Psoas muscle (tissue), 8 donors: ENCODE results near the gene CLASP1. TPM values are rescaled to one million over a fixed set of nuclear protein-coding genes. Genes with fewer than 3 reads are reported as not detected.
A peak's percentile ranks its signal among the peaks of the same experiment; 100 is the strongest.

ENCODE experiments used
- ATAC-seq, 4 donors: fragments of 200-7000 bp; cut with Tn5 transposase; one replicate each; pipeline ENCODE4 v1.9.1; 2020; ENCODE audit warnings: moderate library complexity in 3 of 4, mild to moderate bottlenecking in 2 of 4
- DNase-seq, 2 donors: peaks; one replicate each; pipeline ENCODE4 v3.0.0-alpha.2; 2020
- H3K27ac ChIP-seq: fragments of 200-600 bp; one replicate; pipeline ENCODE4 v1.8.0; 2022
- H3K27me3 ChIP-seq, 3 donors: fragments of 200-600 bp in 1 of 3; one replicate each; pipeline versions ENCODE4 v1.6.1 to v1.8.0; 2013 to 2022; ENCODE audit warnings: low read length in 2 of 3, mild to moderate bottlenecking in 2 of 3, moderate library complexity in 1 of 3; ENCODE audit not compliant: insufficient read depth in 3 of 3
- H3K36me3 ChIP-seq, 2 donors: fragments of 200-600 bp in 1 of 2; one replicate each; pipeline versions ENCODE4 v1.6.1 to v1.8.0; 2013 to 2022; ENCODE audit warnings: low read depth in 1 of 2, mild to moderate bottlenecking in 1 of 2, moderate library complexity in 1 of 2; ENCODE audit not compliant: insufficient read depth in 1 of 2
- H3K4me1 ChIP-seq: fragments of 200-600 bp; one replicate; pipeline ENCODE4 v1.8.0; 2022
- H3K4me3 ChIP-seq: fragments of 200-600 bp; one replicate; pipeline ENCODE4 v1.8.0; 2022; ENCODE audit warnings: mild to moderate bottlenecking
- H3K9me3 ChIP-seq: fragments of 200-600 bp; one replicate; pipeline ENCODE4 v1.8.0; 2022
- WGBS, 3 donors: extraction: QIAGEN DNeasy Blood & Tissue Kit; methylation state at CpG; one replicate each; pipeline versions ENCODE4 v1.1.6 to v1.1.7; 2013; 5-methylcytosine and 5-hydroxymethylcytosine counted together
- intact Hi-C, 2 donors: fragments of 100-400 bp; cut with DNase I; formaldehyde crosslinking; loops; one replicate each; pipeline versions ENCODE4 v1.11.0 to v1.14.2; 2022
- polyA plus RNA-seq, 3 donors: library from polyadenylated mRNA; stranded (reverse); fragments of 200-250 nt; gene quantifications; one replicate each; pipeline ENCODE4 v1.2.3, GENCODE V29; 2013
- total RNA-seq, 4 donors: library from RNA; stranded (reverse); fragmentation: NEBNext Ultra II Directional in 2 of 4; extraction: Animal tissue kit (Norgen Biotek cat#: 25700) in 2 of 4; gene quantifications; one replicate each; pipeline versions ENCODE4 v1.2.1 to v1.2.4, GENCODE V29; 2021 to 2023
- TF ChIP-seq, protein P1 (sequence below): fragments of 200-600 bp; IDR thresholded peaks from one replicate; pipeline ENCODE4 v1.8.0; 2022; ENCODE audit warnings: antibody characterized with exemption
- donor health status: healthy with polysubstance abuse.
- donor health status: DM: no; HTN: no; CAD: no; lungs with moderate emphysema.
- donor health status: Bipolar disorder and iron deficiency.
- donor health status: healthy.
- donor health status: DM: yes; HTN: yes; CAD: no.
- donor health status: DM: no; HTN: no; CAD: no.
- donor health status: DM: no; HTN: no; CAD: no.
- donor health status: DM: yes; HTN: yes; CAD: no.

Gene CLASP1
- total and polyA plus RNA-seq, 7 donors: 11.6 to 60.7 (median 38.8) TPM

DNA sequence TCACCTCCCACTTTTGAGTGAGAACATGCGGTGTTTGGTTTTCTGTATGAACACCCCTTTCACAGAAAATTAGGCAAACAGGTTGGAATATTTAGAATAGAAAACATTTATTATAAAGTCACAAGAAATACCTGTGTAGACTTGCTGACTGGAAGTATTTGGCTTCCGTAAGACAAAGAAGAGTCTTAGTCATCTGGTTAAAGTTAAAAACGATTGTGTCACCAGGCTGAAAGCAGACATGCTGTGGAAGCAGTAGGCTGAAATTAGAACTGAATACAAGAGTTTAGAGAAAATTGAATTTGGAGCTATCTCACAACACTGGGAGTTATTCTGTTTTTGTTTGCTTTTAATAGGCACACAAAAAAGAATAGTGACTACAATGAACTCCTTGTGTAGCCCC, 16.2 kb upstream of the CLASP1 start:
- Histone ChIP-seq H3K4me1 (peaks cover 32% of the 10 kb centered on the region), H3K27me3 (no peaks in the 10 kb centered on the region), H3K27ac (peak overlapping the region; percentile 76), H3K9me3 (no peaks in the 10 kb centered on the region), H3K36me3 (peaks cover 0 to 2% of the 10 kb centered on the region in 2 donors), H3K4me3 (no peak overlapping the region)
- TF ChIP-seq, protein P1, sequence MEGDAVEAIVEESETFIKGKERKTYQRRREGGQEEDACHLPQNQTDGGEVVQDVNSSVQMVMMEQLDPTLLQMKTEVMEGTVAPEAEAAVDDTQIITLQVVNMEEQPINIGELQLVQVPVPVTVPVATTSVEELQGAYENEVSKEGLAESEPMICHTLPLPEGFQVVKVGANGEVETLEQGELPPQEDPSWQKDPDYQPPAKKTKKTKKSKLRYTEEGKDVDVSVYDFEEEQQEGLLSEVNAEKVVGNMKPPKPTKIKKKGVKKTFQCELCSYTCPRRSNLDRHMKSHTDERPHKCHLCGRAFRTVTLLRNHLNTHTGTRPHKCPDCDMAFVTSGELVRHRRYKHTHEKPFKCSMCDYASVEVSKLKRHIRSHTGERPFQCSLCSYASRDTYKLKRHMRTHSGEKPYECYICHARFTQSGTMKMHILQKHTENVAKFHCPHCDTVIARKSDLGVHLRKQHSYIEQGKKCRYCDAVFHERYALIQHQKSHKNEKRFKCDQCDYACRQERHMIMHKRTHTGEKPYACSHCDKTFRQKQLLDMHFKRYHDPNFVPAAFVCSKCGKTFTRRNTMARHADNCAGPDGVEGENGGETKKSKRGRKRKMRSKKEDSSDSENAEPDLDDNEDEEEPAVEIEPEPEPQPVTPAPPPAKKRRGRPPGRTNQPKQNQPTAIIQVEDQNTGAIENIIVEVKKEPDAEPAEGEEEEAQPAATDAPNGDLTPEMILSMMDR: no peak
- 47 to 61% (median 57%) methylated on average over 3 of the region's 3 CpGs for WGBS, 3 donors
- DNase-seq (no peak), ATAC-seq (peak; percentile 87 to 94 (median 89))
- intact Hi-C loops: loop anchor here in 1 of 2 donors (5.0 kb wide), 1 partner anchor 47 kb away; no protein-coding TSS in a partner anchor

DNA sequence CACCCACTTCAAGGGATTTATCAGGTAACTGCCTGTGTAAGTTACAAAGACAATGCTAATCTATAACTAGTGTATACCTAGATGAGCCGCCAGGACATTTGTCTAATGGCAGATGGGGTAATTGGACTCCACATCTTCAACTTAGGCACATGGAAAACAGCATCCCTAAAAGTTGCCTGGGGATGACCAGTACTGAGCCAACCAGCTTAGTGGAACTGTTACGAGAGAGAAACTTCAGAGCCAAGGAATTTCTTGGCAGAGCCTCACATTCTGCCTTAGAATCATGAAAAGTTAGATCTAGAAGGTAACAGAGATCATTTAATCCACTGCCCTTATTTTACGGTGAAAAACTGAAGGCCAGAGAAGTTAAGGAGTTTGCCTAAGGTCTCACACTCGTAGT, 15.5 kb upstream of the CLASP1 start:
- no peak for DNase-seq
- 28 to 48% (median 41%) methylated on average over 4 of the region's 4 CpGs for WGBS, 3 donors
- intact Hi-C loops: loop anchor here in 1 of 2 donors (5.0 kb wide), 1 partner anchor 48 kb away; no protein-coding TSS in a partner anchor
- peak overlapping the region; percentile 76 for H3K27ac ChIP-seq
- no peaks in the 10 kb centered on the region for H3K27me3 ChIP-seq
- H3K9me3 ChIP-seq: no peaks in the 10 kb centered on the region
- peaks cover 32% of the 10 kb centered on the region for H3K4me1 ChIP-seq
- TF ChIP-seq, protein P1: no peak
- peaks cover 0 to 2% of the 10 kb centered on the region in 2 donors for H3K36me3 ChIP-seq
- no peak overlapping the region for H3K4me3 ChIP-seq
- ATAC-seq: peak; percentile 74 to 82 (median 77)

DNA sequence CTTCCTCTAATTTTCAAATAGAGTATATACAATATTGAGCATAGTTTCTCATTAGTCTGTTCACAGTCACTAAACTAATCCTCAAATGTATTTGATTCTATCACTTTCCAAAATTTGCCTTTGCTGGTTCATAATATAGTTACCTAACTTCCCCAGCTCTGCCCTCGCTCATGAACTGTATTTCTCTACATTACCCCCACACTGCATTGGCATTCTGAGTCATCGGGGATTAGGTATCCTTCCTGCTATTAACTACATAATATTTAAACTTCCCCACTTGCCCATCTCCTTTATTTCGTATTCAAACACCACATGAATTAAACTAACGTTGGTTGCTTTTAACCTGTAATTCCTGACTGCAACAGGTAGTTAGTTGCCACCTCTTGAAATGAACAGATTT, 14.8 kb upstream of the CLASP1 start:
- H3K36me3 ChIP-seq: peaks cover 0 to 2% of the 10 kb centered on the region in 2 donors
- no peak for DNase-seq
- H3K9me3 ChIP-seq: no peaks in the 10 kb centered on the region
- TF ChIP-seq, protein P1: no peak
- no peak overlapping the region for H3K4me3 ChIP-seq
- peaks cover 32% of the 10 kb centered on the region for H3K4me1 ChIP-seq
- intact Hi-C loops: no loop called here
- no peaks in the 10 kb centered on the region for H3K27me3 ChIP-seq
- H3K27ac ChIP-seq: no peak overlapping the region
- 82 to 91% (median 85%) methylated on average over 4 of the region's 4 CpGs for WGBS, 3 donors
- peak in 2 of 4 donors; percentile 37 to 47 for ATAC-seq

DNA sequence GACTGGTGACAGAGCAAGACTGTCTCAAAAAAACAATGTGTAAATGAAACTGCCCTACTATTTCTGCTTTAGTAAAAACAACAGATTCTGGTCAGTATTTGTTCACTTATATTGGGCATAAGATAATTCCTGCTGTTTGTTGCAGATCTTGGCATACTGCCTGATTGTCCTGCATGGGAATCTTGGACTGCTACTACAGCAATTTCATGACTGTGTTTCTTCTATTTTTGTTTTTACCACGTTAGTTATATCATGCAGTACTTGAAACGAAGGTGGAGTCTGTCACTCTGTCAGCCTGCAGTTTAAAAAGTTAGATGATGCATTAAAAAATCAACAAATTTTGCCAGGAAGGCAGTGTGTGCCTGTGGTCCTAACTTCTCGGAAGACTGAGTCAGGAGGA, 14.2 kb upstream of the CLASP1 start:
- Histone ChIP-seq H3K4me3 (no peak overlapping the region), H3K27me3 (no peaks in the 10 kb centered on the region), H3K36me3 (peaks cover 0 to 2% of the 10 kb centered on the region in 2 donors), H3K27ac (no peak overlapping the region), H3K4me1 (peaks cover 32% of the 10 kb centered on the region), H3K9me3 (no peaks in the 10 kb centered on the region)
- ATAC-seq (no peak), DNase-seq (no peak)
- intact Hi-C loops: no loop called here
- TF ChIP-seq, protein P1: no peak
- WGBS, 3 donors: 44 to 49% (median 45%) methylated on average over 3 of the region's 3 CpGs

DNA sequence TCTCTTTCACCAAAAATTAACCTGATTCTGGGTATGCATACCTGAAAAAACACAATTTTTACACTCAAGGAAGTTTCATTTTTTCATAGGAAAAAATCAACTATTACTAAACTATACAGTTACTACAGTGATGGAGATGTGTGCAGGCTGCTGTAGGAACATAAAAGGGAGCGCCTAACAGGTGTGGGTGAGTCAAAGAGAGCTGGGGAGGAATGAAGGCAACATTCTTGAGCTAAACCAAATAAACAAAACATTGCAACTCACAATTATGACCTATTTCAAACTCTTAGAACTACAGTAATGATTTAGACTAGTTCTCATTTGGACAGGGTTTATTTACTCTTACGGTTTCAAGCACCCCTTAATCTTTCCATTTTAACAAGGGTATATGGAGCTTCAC, 13.4 kb upstream of the CLASP1 start:
- intact Hi-C loops: no loop called here
- Histone ChIP-seq H3K4me1 (peaks cover 32% of the 10 kb centered on the region), H3K9me3 (no peaks in the 10 kb centered on the region), H3K36me3 (peaks cover 0 to 2% of the 10 kb centered on the region in 2 donors), H3K27me3 (no peaks in the 10 kb centered on the region), H3K4me3 (no peak overlapping the region), H3K27ac (no peak overlapping the region)
- TF ChIP-seq, protein P1: no peak
- 94 to 98% (median 97%) methylated on average over 2 of the region's 2 CpGs for WGBS, 3 donors
- no peak for DNase-seq
- ATAC-seq: no peak
